ENCODE results near the gene SLC25A12. TPM values are rescaled to one million over a fixed set of nuclear protein-coding genes. Genes with fewer than 3 reads are reported as not detected.

SLC25A12 gene
- total RNA-seq, 1 experiment from 2014 or later, result 28.8 TPM

- Histone ChIP-seq H3K4me3 (no peak overlapping the region), H3K79me2 (ENCODE audit: low read depth) (no peaks in the 10 kb centered on the region), H2AFZ (no peak overlapping the region), H3K27me3 (ENCODE audit: insufficient read depth, low read depth) (no peaks in the 10 kb centered on the region), H3K9me3 (ENCODE audit: insufficient read depth, low read depth) (no peaks in the 10 kb centered on the region), H3K4me1 (replicated peaks; ENCODE audit: insufficient read depth) (peaks cover 19% of the 10 kb centered on the region), H4K20me1 (ENCODE audit: insufficient read depth) (0 out of 2 replicates have a peak, but pooled peaks cover 6% of the 10 kb centered on the region), H3K27ac (peak overlapping the region; percentile 14), H3K4me2 (peak overlapping the region; percentile 4), H3F3A (ENCODE audit: insufficient read depth, low read depth) (peaks cover 14% of the 10 kb centered on the region; the same call in 1 of the 2 replicates), H3K36me3 (ENCODE audit: low read depth) (peaks cover 13% of the 10 kb centered on the region), H3K9me2 (ENCODE audit: insufficient read depth) (no peaks in the 10 kb centered on the region)
- TF ChIP-seq EZH2 (IDR thresholded peaks at IDR 0.05; ENCODE audit: low read depth), result no peak
- TF ChIP-seq, protein P1, sequence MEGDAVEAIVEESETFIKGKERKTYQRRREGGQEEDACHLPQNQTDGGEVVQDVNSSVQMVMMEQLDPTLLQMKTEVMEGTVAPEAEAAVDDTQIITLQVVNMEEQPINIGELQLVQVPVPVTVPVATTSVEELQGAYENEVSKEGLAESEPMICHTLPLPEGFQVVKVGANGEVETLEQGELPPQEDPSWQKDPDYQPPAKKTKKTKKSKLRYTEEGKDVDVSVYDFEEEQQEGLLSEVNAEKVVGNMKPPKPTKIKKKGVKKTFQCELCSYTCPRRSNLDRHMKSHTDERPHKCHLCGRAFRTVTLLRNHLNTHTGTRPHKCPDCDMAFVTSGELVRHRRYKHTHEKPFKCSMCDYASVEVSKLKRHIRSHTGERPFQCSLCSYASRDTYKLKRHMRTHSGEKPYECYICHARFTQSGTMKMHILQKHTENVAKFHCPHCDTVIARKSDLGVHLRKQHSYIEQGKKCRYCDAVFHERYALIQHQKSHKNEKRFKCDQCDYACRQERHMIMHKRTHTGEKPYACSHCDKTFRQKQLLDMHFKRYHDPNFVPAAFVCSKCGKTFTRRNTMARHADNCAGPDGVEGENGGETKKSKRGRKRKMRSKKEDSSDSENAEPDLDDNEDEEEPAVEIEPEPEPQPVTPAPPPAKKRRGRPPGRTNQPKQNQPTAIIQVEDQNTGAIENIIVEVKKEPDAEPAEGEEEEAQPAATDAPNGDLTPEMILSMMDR (conservative IDR thresholded peaks at IDR 0.05), result no peak
- no TSS peak for BruUV-seq (replicated peaks)
- intact Hi-C loops (cut with micrococcal nuclease; ENCODE audit: unreplicated experiment), result loop anchor here (2.0 kb wide), 1 partner anchor 703 kb away; no protein-coding TSS in a partner anchor
- DNase-seq, result peak; percentile 65 to 90
- ChIA-PET POLR2A (ENCODE audit: unreplicated experiment) (interaction anchor here (0.7 kb wide), 1 partner anchor 12 kb away, joined by 3 read pairs; no protein-coding TSS in a partner anchor), CTCF (no interaction called here)
These were observed 86.1 kb downstream of the SLC25A12 start for GRCh38 chr2:171807831-171808393.

DNA sequence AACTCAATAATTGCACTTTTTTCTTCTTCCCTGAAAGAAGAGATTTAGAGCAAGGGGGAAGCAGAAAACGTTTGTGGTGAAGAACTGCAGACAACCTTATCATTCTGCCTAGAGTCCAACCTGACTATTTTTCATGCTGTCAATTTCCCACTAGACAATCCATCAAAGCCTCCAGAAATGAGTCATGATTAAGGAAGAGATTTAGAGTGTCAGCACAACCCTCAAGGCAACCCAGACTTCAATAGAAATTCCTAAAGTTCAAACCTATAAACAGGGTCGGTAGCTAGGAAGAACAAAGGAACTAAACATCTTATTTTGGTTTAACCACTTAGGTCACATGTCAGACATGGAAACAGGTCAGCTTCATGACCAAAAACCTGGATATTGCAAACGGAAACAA is 86.9 kb downstream of the SLC25A12 start:
- H2AFZ ChIP-seq, result no peak overlapping the region
- peak overlapping the region; percentile 4 for H3K4me2 ChIP-seq
- TF ChIP-seq, protein P1 (conservative IDR thresholded peaks at IDR 0.05), result no peak
- no peak for TF ChIP-seq EZH2 (IDR thresholded peaks at IDR 0.05; ENCODE audit: low read depth)
- peak in 1 of 2 experiments; percentile 88 for DNase-seq
- no peak overlapping the region for H3K4me3 ChIP-seq
- intact Hi-C loops (cut with micrococcal nuclease; ENCODE audit: unreplicated experiment), result loop anchor here (2.0 kb wide), 1 partner anchor 702 kb away; no protein-coding TSS in a partner anchor
- CTCF ChIA-PET, result no interaction called here
- BruUV-seq (replicated peaks), result no TSS peak
- H3K79me2 ChIP-seq (ENCODE audit: low read depth), result no peaks in the 10 kb centered on the region
- H3K36me3 ChIP-seq (ENCODE audit: low read depth), result peaks cover 13% of the 10 kb centered on the region
- H3F3A ChIP-seq (ENCODE audit: insufficient read depth, low read depth), result peaks cover 14% of the 10 kb centered on the region; the same call in 1 of the 2 replicates
- peak overlapping the region; percentile 14 for H3K27ac ChIP-seq
- H3K9me3 ChIP-seq (ENCODE audit: insufficient read depth, low read depth), result no peaks in the 10 kb centered on the region
- H3K9me2 ChIP-seq (ENCODE audit: insufficient read depth), result no peaks in the 10 kb centered on the region
- no peaks in the 10 kb centered on the region for H3K27me3 ChIP-seq (ENCODE audit: insufficient read depth, low read depth)
- POLR2A ChIA-PET (ENCODE audit: unreplicated experiment), result interaction anchor here (0.6 to 0.7 kb wide), 2 partner anchors 13 to 745 kb away, joined by 3 to 8 read pairs; no protein-coding TSS in a partner anchor
- peaks cover 19% of the 10 kb centered on the region for H3K4me1 ChIP-seq (replicated peaks; ENCODE audit: insufficient read depth)
- 0 out of 2 replicates have a peak, but pooled peaks cover 6% of the 10 kb centered on the region for H4K20me1 ChIP-seq (ENCODE audit: insufficient read depth)

DNA sequence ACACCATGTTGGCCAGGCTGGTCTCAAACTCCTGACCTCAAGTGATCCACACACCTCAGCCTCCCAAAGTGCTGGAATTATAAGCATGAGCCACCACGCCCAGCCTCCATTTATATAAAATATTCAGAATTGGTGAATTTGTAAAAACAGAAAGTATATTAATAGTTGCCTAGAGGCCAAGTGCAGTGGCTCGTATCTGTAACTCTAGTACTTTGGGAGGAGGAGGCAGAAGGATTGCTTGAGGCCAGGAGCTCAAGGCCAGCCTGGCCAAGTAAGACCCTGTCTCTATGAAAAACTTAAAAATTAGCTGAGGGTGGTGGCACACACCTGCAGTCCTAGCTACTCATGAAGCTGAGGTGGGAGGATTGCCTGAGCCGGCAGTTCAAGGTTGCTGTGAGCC is 89.6 kb downstream of the SLC25A12 start:
- Histone ChIP-seq H3K27me3 (ENCODE audit: insufficient read depth, low read depth) (no peaks in the 10 kb centered on the region), H2AFZ (no peak overlapping the region), H3F3A (ENCODE audit: insufficient read depth, low read depth) (peaks cover 14% of the 10 kb centered on the region; the same call in 1 of the 2 replicates), H3K4me3 (no peak overlapping the region), H3K4me1 (replicated peaks; ENCODE audit: insufficient read depth) (peaks cover 20% of the 10 kb centered on the region), H3K79me2 (ENCODE audit: low read depth) (no peaks in the 10 kb centered on the region), H3K9me3 (ENCODE audit: insufficient read depth, low read depth) (no peaks in the 10 kb centered on the region), H3K4me2 (no peak overlapping the region), H3K27ac (no peak overlapping the region), H3K9me2 (ENCODE audit: insufficient read depth) (no peaks in the 10 kb centered on the region), H4K20me1 (ENCODE audit: insufficient read depth) (no peaks in the 10 kb centered on the region), H3K36me3 (ENCODE audit: low read depth) (peaks cover 11% of the 10 kb centered on the region)
- intact Hi-C loops (cut with micrococcal nuclease; ENCODE audit: unreplicated experiment), result no loop called here
- BruUV-seq (replicated peaks), result no TSS peak
- TF ChIP-seq EZH2 (IDR thresholded peaks at IDR 0.05; ENCODE audit: low read depth), result no peak
- TF ChIP-seq, protein P1 (conservative IDR thresholded peaks at IDR 0.05), result no peak
- POLR2A ChIA-PET (ENCODE audit: unreplicated experiment), result no interaction called here
- CTCF ChIA-PET, result no interaction called here
- DNase-seq, result no peak

Measured in PC-9 (cell line).